Frontal cortex (tissue), 4 donors: ENCODE measurements around the gene ALG11. TPM values are rescaled to one million over a fixed set of nuclear protein-coding genes. Genes with fewer than 3 reads are reported as not detected.
"Not testable (repeated sequence)": the region's sequence is repeated elsewhere in the genome, so short reads cannot be mapped to it uniquely, and the experiment has no call there.

Source experiments
- DNase-seq, 2 donors: peaks; one replicate each; pipeline ENCODE4 v3.0.0; 2012; ENCODE audit warnings: low spot score in 2 of 2
- FAIRE-seq: peaks from 2 replicates; lab custom pipeline; 2012; peaks lifted over from hg19 to GRCh38; lab: Jason Lieb, UNC
- total RNA-seq: library from RNA; depleted of rRNA; stranded (reverse); fragments of >200 nt; gene quantifications from one replicate; pipeline ENCODE4 v1.2.3, GENCODE V29; 2014
- donor health status: control.
- donor health status: control.
- donor health status: control.

Gene ALG11
- total RNA-seq, 1 donor from 2014 or later, result 20.8 TPM

DNA sequence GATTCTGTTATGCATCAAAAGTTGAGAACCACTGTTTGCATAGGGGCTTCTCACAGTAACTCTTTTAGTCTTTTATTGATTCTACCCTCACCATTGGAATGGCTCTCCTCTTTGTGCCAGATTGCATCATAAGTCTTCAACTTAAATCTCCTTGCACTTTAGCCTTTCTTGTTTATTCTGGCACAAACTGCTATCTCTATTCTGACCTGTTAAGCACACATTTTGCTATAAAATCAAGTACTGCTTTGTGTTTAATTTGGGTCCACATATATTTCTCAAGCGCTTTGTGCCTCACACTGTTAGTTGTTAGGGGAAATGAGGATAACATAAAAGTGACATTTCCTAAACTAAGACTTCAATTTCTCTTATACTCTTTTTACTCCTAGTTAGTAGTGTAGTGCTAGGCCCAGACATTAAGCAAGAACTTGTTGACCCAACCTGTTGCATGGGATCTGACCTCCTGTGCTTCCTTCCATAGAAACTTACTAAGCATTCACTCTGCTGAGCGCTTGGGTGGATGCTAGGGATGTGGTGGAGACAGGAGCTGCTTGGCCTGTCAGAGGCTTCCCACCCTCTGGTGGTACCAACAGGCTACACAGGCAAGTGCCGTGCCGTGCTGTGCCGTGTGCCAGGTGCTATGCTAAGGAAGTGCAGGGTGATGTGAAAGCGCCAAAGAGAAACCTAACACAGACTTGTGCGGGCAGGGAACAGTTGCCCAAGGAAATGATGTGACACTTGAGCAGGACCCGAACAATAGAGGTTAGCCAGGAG lies 13.5 kb downstream of the ALG11 start:
- DNase-seq (no peak), FAIRE-seq (no peak)

DNA sequence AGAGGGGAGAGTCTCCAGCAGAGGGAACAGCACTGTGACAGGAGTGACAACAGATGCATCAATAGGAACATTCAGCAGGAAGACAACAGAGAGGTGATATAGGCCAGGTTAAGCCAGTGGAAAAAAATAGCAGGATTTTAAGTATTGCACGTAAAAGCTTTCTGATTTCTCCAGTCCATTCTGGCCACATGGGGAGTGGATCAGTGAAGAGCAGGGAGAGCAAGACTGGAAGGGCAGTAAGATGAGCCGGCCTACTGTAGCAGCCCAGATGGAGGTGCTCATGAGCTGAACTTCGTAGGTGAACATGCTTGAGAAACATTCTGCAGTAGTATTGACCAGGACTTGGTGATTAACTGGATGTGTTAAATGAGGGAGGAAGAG lies 14.0 kb downstream of the ALG11 start:
- no peak for DNase-seq
- FAIRE-seq, result no peak

DNA sequence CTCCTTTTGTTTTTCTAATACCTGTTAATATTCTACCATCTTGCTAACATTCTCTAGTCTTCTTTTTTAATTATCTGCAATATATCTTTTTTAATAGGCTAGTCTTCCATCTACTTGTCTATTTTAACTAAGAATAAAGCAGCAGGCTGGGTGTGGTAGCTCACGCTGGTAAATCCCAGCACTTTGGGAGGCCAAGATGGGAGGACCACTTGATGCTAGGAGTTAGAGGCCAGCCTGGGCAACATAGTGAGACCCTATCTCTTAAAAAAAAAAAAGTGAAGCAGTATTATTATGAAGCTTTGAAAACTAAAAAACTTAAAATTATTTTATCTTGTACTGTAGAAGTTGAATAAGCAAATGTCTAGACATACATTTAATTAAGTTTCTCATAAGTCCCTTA lies 15.6 kb downstream of the ALG11 start:
- no peak for DNase-seq

DNA sequence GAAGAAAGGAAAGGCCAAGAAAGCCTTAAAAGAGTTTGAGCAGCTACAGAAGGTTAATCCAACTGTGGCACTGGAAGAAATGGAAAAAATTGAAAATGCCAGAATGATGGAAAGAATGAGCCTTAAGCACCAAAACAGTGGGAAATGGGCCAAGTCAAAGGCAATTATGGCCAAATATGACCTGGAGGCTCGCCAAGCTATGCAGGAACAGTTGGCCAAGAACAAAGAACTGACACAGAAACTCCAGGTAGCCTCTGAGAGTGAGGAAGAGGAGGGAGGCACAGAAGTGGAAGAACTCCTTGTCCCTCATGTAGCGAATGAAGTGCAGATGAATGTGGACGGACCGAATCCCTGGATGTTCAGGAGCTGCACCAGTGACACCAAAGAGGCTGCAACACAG lies 17.4 kb downstream of the ALG11 start:
- FAIRE-seq (no peak), DNase-seq (no peak)

More for the DNA sequence above, 15.6 kb downstream of the ALG11 start:
- FAIRE-seq, result no peak

GRCh38 chr13:52030401-52030800 lies 18.2 kb downstream of the ALG11 start:
- not testable (repeated sequence) for DNase-seq, FAIRE-seq

DNA sequence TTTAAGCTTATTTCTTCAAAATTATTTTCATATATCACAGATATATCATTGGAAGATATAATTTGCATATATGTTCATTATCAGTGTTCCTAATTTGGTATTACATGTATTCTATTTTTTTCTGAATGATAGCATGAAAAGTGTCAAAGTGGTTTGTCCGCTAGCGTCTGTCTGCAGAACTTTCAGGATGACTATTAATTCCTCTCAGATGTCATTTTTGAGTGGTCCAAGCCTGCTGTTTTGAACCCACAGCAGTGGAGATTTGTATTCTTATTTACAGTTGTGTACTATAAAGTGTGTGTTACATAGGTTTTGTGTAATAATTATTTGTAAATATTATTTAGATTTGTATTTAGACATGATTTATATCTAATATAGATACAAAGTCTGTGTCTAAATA lies 20.8 kb downstream of the ALG11 start:
- DNase-seq, result no peak
- no peak for FAIRE-seq

DNA sequence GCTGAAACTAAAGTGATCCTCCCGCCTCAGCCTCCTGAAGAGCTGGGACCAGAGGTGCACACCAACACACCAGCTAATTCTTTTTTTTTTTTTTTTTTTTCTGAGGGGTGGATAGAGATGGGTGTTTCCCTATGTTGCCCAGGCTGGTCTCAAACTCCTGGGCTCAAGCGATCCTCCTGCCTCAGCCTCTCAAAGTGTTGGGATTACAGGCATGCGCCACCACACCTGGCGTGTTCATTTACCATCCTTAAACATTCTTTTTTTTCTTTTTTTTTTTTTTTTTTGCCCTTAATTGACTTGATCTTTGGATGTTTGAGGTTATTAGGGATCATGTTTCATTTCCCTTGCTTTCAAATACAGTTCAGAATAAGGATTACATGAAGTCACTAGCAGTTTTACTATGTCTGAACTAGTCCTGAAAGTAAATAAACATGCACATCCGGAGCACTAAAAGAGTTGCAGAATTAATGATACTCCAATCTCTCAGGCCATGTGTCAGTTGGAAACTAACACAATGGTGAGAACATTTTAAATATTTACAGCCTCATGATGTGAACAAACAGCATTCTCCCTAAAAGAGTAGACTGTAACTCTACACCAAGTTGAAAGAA lies 22.5 kb downstream of the ALG11 start:
- DNase-seq (no peak), FAIRE-seq (no peak)

- DNase-seq (no peak), FAIRE-seq (no peak)
Observed at GRCh38 chr13:52036037-52036436, 23.8 kb downstream of the ALG11 start.

- FAIRE-seq, result no peak
- DNase-seq, result no peak
Observed at GRCh38 chr13:52043675-52044074, 31.5 kb downstream of the ALG11 start.

GRCh38 chr13:52047463-52047862 lies 35.3 kb downstream of the ALG11 start:
- DNase-seq (no peak), FAIRE-seq (no peak)

DNA sequence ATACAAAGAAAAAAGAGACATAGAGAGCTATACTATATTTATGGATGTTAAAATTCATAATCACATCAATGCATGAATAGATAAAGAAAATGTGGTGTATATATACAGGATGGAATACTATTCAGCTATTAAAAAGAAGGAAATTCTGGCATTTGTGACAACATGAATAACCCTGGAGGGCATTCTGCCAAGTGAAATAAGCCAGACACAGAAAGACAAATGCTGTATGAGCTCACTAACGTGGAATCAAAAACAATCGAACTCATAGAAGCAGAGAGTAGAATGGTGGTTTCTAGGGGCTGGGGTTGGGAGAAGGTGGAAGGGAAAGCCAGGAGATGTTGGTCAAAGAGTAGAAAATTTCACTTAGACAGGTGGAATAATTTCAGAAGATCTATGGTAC lies 36.3 kb downstream of the ALG11 start:
- FAIRE-seq, result no peak
- no peak for DNase-seq

- FAIRE-seq (no peak), DNase-seq (no peak)
Observed at GRCh38 chr13:52051400-52051799, 39.2 kb downstream of the ALG11 start.

DNA sequence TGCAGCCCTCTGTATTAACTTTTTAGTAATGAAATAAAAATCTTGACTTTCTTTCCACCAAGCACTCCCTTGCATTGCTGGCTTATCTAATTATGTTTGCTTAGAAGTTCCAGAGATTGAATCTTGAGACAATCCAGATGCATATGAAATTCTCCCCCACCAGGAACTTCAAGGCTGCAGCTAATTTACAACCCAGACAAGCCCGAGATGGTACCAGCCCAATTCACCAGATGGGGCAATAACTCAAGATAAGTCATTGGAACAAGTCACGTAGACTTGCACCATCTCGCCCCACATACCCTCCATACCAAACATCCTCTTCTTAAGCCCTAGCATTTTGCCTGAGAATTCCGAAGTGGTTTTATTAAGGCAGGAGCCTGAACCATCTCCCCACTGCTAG lies 41.3 kb downstream of the ALG11 start:
- FAIRE-seq (no peak), DNase-seq (no peak)

- not testable (repeated sequence) for FAIRE-seq, DNase-seq
Observed at GRCh38 chr13:52061064-52061463, 48.9 kb downstream of the ALG11 start.

DNA sequence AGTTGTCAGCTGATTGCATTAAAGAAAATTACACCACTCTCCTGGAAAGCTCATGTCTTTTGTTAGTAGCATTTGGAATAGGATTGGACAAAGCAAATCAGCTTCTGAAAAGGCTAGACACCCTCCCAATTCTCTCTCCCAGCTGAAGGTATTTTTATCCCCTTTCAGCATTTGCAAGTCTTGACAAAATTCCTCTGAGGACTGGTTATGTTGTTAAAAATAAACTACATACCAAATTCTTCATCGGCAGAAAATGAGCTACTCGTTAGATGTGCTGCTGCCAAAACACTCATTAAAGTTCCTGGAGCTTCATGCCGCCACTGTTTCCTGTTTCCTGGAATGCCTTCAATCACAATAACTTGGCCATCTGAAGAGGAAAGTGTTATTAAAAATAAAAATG lies 49.4 kb downstream of the ALG11 start:
- FAIRE-seq, result no peak
- peak in 1 of 2 donors; percentile 37 for DNase-seq

- DNase-seq (no peak), FAIRE-seq (no peak)
Observed at GRCh38 chr13:52067237-52067636, 55.0 kb downstream of the ALG11 start.

DNA sequence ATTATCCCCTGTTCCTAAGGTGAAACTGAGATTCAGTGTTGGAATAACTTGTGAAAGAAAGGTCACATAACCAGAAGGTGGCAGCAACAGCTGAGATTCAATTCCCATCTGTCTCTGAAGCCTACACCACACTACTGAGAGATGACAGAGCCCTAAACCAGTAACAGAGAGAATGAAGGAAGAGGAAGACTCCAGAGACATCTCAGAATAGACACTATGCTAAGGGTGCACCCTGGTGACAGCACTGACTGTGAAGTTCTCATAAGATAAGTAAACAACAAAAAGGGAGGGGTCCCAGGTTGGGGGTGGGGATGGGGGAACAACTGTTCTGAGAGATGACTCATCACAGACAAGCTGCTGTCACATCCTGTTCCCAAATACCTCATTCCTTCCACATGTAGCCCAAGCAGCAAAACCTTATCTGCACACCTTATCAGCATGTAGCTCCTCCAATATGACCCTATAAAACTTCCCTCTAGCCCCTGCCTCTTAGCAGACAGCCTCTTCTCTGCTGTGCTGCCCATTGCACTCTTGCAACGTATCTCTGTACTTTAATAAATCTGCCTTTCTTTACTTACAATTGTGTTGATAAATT lies 58.8 kb downstream of the ALG11 start:
- FAIRE-seq, result no peak
- DNase-seq, result no peak
